Stimulated activated CD4-positive, alpha-beta T cell treated with anti-CD3 and anti-CD28 coated beads, Interleukin-15, amount 100 ng/mL, for 1 hour (primary cell): ENCODE results near the gene TSPAN31.

Experiments
- DNase-seq, 2 donors: peaks; one replicate each; pipeline ENCODE4 v3.0.0-alpha.2; 2020; ENCODE audit warnings: low read depth in 1 of 2, low spot score in 1 of 2

TSPAN31 gene

DNA sequence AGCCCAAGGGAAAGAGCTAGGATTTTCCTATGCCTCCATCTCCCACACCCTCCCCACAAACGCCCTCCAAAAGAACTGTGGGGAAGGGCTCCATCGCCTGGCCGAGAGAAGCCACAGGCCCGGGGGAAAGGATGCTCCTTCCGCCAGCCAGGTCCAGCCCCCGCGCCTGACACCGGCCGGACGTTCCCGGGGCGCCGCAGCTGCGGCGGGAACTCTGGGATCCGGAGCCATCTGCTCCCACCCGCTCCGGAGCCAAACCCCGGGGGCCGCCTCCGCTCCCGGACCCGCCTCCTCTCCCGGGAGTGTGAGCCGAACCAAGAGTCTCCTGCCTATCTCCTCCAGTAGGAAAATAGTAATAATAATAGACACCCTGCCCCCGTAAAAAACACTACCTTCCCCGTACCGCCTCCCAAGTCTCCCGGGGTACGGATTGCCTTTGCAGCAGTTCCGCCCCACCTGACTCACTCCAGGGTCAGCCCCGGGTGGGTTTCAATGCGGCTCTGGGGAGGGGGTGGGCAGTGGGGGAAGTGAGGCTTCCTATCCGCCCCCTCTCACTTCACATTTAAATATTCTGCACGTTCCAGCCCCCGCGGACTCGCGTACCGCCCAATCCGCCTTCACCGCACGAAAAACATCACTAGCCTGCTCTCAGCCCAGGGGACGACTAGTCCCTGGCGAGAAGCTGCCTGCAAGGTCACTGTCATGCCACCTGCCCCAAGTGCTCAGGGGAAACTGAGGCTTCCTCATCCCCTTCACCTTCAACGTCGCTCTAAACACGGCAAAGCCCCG lies 8.7 kb upstream of the TSPAN31 start:
- DNase-seq = no peak

DNA sequence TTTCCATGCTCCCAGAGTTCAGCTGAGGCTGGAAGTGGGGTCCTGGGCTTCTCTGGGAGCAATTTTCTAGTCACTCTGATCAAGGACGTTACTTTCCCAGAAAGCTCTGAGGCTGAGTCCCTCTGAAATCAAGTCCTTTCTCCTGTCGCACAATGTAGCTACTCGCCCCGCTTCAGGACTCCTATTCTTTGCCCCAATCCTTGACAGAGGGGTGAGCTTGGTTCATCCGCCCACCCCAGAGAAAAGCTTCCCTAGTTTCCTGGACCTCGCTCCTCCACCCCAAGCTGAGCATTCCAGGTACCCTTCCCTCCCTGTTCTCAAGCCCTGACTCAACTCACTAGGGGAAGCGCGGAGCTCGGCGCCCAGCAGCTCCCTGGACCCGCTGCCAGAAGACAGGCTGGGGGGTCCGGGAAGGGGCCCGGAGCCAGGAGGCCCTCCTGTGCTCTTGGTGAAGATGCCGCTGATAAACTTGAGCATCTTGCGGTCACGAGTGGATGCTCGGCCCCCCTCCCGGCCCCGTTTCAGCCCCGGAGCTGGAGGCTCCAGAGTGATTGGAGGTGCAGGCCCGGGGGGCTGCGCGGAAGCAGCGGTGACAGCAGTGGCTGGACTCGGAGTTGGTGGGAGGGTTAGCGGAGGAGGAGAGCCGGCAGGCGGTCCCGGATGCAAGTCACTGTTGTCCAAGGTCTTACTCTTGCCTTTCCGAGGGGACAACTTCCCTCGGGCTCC lies 7.9 kb upstream of the TSPAN31 start:
- no peak for DNase-seq

GRCh38 chr12:57737467-57738460 lies 7.1 kb upstream of the TSPAN31 start:
- no peak for DNase-seq

DNA sequence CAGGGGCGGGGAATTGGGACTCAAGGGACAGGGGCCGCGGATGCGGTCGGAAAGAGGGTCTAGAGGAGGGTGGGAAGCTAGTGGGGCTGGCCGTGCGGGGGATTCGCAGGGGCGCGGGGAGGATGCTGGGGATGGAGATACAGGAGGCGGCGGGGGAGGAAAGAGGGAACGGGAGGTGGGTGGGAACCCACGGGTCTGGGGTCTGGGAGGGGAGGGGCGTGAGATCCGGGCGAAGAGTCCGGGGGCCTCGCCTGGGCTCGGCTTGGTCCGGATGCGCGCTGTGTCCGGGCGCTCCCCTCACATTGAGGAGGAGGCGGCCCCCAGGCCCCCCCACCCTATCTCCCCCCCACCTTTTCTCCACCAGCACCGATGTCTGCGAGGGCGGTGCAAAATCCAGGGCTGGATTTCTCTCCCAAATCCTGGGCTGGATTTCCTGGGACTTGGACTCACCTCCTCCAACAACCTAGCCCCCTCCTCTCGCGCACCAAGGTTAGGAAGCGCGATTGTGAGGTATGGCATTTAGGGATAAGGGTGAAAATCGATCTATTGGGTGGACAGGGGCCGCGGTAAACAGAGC lies 6.1 kb upstream of the TSPAN31 start, which contains the start of gene AGAP2:
Gene AGAP2 (minus strand): TSS at position 82 of the 577 bp plus-strand sequence. CDS start 496 bp downstream, outside the sequence.
- no peak for DNase-seq

DNA sequence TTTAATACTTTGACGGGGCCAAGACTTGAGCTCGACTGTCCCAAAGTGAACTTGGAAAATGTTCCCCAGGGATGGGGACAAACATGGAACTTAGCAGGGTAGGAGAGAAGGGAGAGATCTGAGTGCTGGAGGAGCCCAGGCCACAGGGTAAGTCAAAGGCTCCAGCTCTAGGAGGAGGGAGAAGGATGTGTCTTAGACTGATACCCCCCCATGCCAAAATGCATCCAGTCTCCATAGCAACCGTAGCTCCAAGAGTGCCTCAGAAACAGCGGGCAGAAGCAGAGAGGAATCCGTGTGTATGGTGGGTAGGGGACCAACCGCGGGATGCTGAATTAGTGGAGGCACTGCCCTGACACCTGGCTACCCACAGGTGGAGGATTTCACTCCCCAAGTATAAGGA lies 5.5 kb upstream of the TSPAN31 start:
- DNase-seq = no peak

DNA sequence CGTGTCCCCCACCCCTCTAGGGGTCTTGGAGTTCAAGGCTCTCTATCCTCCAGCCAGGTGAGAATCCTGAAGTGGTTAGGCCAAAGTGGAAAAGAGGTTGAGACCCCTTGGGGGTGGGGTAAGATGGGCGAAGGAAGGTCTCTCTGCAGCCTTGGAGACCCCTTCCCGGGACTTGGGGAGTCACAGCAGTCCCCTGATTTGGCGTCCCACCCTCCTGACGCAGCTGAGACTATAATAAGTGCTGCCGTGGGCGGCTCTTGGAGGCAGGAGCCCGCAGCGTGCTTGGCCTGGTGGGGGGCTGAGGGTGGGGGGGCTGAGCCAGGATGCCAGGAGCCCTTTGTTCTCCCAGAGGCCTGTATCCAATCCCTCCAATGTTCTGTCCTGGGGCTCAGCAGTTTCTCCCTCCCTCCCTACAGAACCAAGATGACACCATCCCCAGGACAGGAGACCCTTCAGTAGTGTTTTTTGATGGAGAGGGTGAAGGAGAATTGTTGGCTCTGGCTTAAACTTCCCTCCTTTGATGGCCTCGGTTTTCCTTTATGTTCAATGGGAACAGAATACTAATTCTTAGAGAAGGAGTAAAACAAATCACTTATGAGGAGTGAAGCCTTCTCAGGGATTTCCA lies 4.8 kb upstream of the TSPAN31 start:
- DNase-seq = no peak

DNA sequence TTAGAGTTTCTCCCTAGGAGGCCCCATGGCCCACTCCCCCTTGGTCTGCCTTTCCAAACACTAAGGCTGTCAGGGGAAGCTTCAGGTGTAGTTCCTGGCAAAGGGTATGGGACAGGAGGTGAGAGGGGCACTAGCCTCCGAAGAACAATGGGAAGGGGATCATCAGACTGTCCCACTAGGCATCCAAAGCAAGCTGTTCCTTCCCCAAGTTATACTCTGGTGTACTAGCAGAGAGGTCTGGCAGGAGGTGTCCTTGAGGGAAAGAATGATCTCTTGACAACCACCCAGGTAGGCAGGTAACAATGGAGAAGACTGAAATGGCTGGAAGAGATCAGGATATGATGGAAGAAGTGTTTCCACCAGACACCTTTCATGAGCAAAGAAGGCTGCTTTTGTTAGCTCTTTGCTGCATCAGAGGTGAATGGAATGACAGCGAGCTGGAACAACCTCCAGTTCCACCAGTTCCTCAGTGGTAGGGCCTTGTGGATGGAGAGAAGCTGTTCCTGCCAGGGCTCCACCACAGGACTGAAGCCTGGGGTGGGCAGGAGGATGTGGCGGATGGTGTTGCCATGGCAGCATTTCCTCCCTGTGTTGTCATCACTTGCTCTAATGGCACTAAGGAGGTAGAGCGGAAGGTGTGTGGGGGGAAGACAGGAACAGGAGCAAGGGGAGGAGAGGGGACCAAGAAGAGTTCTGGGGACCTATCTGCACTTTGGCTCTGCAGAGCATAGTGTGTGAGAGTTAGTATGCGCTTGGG lies 4.0 kb upstream of the TSPAN31 start:
- DNase-seq = peak in 1 of 2 donors; percentile 55

GRCh38 chr12:57741413-57741789 lies 3.4 kb upstream of the TSPAN31 start:
- DNase-seq = no peak

GRCh38 chr12:57741844-57742738 lies 2.7 kb upstream of the TSPAN31 start:
- peak; percentile 52 to 59 for DNase-seq

DNA sequence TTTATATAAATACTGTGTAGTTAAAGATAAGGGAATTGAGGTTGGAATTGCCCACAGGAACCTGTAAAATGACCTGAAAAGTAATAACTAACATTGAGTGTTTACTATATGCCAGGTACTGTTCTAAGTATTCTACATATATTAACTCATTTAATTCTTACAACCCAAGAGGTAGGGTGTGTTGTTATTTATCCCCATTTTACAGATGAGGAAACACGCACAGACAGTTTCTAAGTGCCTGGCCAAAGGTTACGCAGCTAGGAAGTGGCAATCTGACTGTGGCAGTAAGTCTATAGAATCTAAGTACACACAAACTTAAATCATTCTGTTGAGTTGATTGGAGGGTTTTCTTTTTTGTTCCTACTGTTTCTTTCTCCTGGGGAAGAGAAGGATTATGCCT lies 1.1 kb upstream of the TSPAN31 start:
- DNase-seq = no peak

DNA sequence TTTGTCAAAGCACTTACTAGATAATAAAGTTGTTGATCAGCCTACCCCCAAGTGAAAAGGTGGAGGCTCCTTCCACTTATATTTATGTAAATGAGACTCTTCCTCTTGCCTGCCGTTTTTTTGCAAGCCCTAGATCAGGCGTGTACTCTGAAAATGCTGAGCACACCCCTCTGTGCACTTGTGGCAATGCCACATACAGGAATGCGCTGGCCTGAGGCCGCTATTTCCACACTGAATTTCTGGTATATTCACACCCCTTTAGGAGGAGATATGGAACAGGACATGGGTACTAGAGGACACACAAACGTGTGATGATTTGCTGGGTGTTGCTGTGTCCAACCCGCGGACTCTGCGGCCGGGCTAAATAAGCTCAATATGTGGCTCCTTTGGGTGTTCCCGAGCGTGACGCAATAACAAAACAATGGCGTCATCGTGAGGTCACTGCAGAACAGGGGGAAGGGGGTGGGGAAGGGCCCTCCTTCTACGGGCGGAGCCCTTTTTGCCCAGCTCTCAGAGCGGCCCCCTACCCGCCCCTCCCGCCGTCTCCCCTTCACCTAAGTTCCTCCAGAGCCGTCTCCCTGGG lies 554 bp upstream of the TSPAN31 start:
- DNase-seq = peak in 1 of 2 donors; percentile 60

GRCh38 chr12:57745485-57745881 lies 644 bp downstream of the TSPAN31 start:
- DNase-seq = no peak

- DNase-seq = no peak
Measured at GRCh38 chr12:57746025-57746424, 1.2 kb downstream of the TSPAN31 start.

- DNase-seq = no peak
Measured at GRCh38 chr12:57749061-57749460, 4.2 kb downstream of the TSPAN31 start.

- DNase-seq = no peak
Measured at GRCh38 chr12:57750561-57751431, 6.0 kb downstream of the TSPAN31 start.

GRCh38 chr12:57751432-57751787 lies 6.6 kb downstream of the TSPAN31 start:
- no peak for DNase-seq
